OCI-LY1 (cell line): ENCODE results near the gene ST13.
"Not testable (repeated sequence)": the region's sequence is repeated elsewhere in the genome, so short reads cannot be mapped to it uniquely, and the experiment has no call there.

Source experiments
- H2AFZ ChIP-seq: fragments of 200-600 bp; sonication (generic), shearing (Covaris generic); 2 replicates; pipeline ENCODE4 v1.6.0; 2014; ENCODE audit warnings: antibody characterized with exemption, mild to moderate bottlenecking, low read length
- H3F3A ChIP-seq: fragments of 200-600 bp; sonication (generic), shearing (Covaris generic); 2 replicates; pipeline ENCODE4 v1.6.0; 2014; ENCODE audit warnings: mild to moderate bottlenecking, antibody characterized with exemption, low read length, moderate library complexity; ENCODE audit not compliant: insufficient read depth
- H3K27ac ChIP-seq: fragments of 200-600 bp; sonication (generic); 2 replicates; pipeline ENCODE4 v1.5.1; 2014; ENCODE audit warnings: low read length, mixed run types, mild to moderate bottlenecking, low read depth; ENCODE audit not compliant: poor library complexity, severe bottlenecking
- H3K27me3 ChIP-seq: fragments of 200-600 bp; sonication (generic); 2 replicates; pipeline ENCODE4 v1.6.0; 2014; ENCODE audit warnings: antibody characterized with exemption, mild to moderate bottlenecking, low read length, moderate library complexity; ENCODE audit not compliant: insufficient read depth
- H3K36me3 ChIP-seq: fragments of 200-600 bp; sonication (generic); 2 replicates; pipeline ENCODE4 v1.6.1; 2014; ENCODE audit warnings: mild to moderate bottlenecking, antibody characterized with exemption, low read length, moderate library complexity, mixed read lengths; ENCODE audit not compliant: insufficient read depth
- H3K4me1 ChIP-seq: fragments of 200-600 bp; sonication (generic); 2 replicates; pipeline ENCODE4 v1.5.1; 2014; ENCODE audit warnings: mild to moderate bottlenecking, low read length, moderate library complexity; ENCODE audit not compliant: insufficient read depth, severe bottlenecking
- H3K4me2 ChIP-seq: fragments of 200-600 bp; sonication (generic), shearing (Covaris generic); 2 replicates; pipeline ENCODE4 v1.6.1; 2014; ENCODE audit warnings: low read length
- H3K4me3 ChIP-seq: fragments of 200-600 bp; sonication (generic); 2 replicates; pipeline ENCODE4 v1.5.1; 2014; ENCODE audit warnings: low read length, low read depth, mild to moderate bottlenecking, mixed read lengths; ENCODE audit not compliant: poor library complexity, severe bottlenecking
- H3K79me2 ChIP-seq: fragments of 200-600 bp; shearing (Covaris generic); 2 replicates; pipeline ENCODE4 v1.6.1; 2016; ENCODE audit warnings: mixed run types, low read length, mixed read lengths; ENCODE audit not compliant: insufficient read depth
- H3K9ac ChIP-seq: fragments of 200-600 bp; sonication (generic), shearing (Covaris generic); 2 replicates; pipeline ENCODE4 v1.6.1; 2014; ENCODE audit warnings: mild to moderate bottlenecking, low read length, mixed read lengths
- H3K9me2 ChIP-seq: fragments of 200-600 bp; sonication (generic), shearing (Covaris generic); 2 replicates; pipeline ENCODE4 v1.6.1; 2014; ENCODE audit warnings: low read depth, mild to moderate bottlenecking, low read length, mixed read lengths
- H3K9me3 ChIP-seq: fragments of 200-600 bp; shearing (Covaris generic); 2 replicates; pipeline ENCODE4 v1.6.1; 2014; ENCODE audit warnings: low read length, mixed read lengths
- H4K20me1 ChIP-seq: fragments of 200-600 bp; sonication (generic), shearing (Covaris generic); 2 replicates; pipeline ENCODE4 v1.6.0; 2016; ENCODE audit warnings: mild to moderate bottlenecking, low read length; ENCODE audit not compliant: insufficient read depth
- EZH2 ChIP-seq: fragments of 200-600 bp; sonication (generic), shearing (Covaris generic); IDR thresholded peaks from 2 replicates; pipeline ENCODE4 v1.8.0; 2017; ENCODE audit warnings: borderline replicate concordance, mixed run types, mild to moderate bottlenecking, antibody characterized with exemption, low read length, moderate library complexity, mixed read lengths
- TF ChIP-seq, protein P1 (sequence below): fragments of 200-600 bp; sonication (generic), shearing (Covaris generic); IDR thresholded peaks from 2 replicates; pipeline ENCODE4 v1.5.1; 2017; ENCODE audit warnings: mild to moderate bottlenecking, antibody characterized with exemption, low read length, moderate library complexity, mixed read lengths

Gene ST13

DNA sequence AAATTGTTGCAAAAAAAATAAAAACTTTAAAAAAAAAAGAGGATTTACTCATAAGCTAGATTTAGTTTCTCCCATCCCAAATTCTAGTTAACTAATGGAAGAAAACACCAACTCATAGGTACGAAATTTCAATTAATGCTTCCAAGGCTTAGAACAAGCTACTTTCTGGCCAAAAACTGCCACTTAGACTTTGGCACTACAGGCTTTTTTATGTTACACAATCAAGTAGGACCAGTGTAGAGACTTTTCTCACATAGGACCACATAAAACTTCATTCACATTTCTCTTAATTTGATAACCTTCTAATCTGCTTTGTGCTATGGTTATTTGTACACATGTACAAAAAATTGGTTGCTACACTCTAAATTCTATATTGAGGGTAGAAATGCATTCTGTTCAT, 3.1 kb downstream of the ST13 start:
- Histone ChIP-seq H3K36me3 (peaks cover 44% of the 10 kb centered on the region), H3K9ac (peak overlapping the region; percentile 94), H2AFZ (no peak overlapping the region), H3K27me3 (no peaks in the 10 kb centered on the region), H3F3A (no peaks in the 10 kb centered on the region), H3K4me1 (peaks cover 44% of the 10 kb centered on the region), H3K27ac (no peak overlapping the region), H3K4me2 (peak overlapping the region; percentile 98), H3K79me2 (peaks cover 83% of the 10 kb centered on the region), H4K20me1 (no peaks in the 10 kb centered on the region), H3K9me3 (no peaks in the 10 kb centered on the region), H3K9me2 (no peaks in the 10 kb centered on the region), H3K4me3 (peak overlapping the region; percentile 94)
- TF ChIP-seq, protein P1, sequence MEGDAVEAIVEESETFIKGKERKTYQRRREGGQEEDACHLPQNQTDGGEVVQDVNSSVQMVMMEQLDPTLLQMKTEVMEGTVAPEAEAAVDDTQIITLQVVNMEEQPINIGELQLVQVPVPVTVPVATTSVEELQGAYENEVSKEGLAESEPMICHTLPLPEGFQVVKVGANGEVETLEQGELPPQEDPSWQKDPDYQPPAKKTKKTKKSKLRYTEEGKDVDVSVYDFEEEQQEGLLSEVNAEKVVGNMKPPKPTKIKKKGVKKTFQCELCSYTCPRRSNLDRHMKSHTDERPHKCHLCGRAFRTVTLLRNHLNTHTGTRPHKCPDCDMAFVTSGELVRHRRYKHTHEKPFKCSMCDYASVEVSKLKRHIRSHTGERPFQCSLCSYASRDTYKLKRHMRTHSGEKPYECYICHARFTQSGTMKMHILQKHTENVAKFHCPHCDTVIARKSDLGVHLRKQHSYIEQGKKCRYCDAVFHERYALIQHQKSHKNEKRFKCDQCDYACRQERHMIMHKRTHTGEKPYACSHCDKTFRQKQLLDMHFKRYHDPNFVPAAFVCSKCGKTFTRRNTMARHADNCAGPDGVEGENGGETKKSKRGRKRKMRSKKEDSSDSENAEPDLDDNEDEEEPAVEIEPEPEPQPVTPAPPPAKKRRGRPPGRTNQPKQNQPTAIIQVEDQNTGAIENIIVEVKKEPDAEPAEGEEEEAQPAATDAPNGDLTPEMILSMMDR = no peak
- no peak for TF ChIP-seq EZH2

DNA sequence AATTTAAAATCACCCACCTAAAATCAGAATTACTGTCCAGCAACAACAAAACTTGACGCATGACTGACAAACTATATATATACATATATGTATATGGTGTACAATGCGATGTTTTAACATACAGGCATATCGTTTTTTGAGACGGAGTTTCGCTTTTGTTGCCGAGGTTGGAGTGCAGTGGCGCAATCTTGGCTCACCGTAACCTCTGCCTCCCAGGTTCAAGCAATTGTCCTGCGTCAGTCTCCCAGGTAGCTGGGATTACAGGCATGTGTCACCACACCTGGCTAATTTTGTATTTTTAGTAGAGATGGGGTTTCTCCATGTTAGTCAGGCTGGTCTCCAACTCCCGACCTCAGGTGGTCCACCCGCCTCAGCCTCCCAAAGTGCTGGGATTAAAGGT, 10.6 kb downstream of the ST13 start:
- H3K79me2 ChIP-seq = peaks cover 21% of the 10 kb centered on the region; the same call in 1 of the 2 replicates

DNA sequence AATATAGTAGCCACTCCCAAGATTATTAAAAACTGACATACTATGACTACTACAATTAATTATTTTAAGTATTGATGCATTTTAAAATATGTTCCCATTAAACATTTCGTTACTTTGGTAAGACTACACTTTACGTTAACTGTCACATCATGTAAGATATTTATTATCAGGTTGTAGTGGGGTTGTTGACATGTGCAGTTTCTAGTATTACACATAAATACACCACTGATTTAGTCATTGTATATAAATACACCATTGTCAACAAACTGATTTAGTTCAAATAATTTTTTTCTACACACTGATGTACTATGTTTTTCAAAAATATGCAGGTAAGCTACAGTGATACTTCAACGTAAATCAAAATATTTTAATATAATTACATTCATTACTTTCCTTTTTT, 11.5 kb downstream of the ST13 start:
- Histone ChIP-seq H3K27me3 (no peaks in the 10 kb centered on the region), H3F3A (no peaks in the 10 kb centered on the region), H3K36me3 (peaks cover 96% of the 10 kb centered on the region), H3K4me1 (no peaks in the 10 kb centered on the region), H2AFZ (no peak overlapping the region), H3K9me2 (no peaks in the 10 kb centered on the region), H3K4me2 (no peak overlapping the region), H3K9me3 (no peaks in the 10 kb centered on the region), H3K9ac (no peak overlapping the region), H3K4me3 (no peak overlapping the region), H4K20me1 (no peaks in the 10 kb centered on the region), H3K27ac (no peak overlapping the region), H3K79me2 (peaks cover 12% of the 10 kb centered on the region; the same call in 1 of the 2 replicates)
- no peak for TF ChIP-seq EZH2
- TF ChIP-seq, protein P1 = no peak

More for the DNA sequence above, 10.6 kb downstream of the ST13 start:
- not testable (repeated sequence) for H3K9ac ChIP-seq, H3K9me2 ChIP-seq, H3K4me2 ChIP-seq, H3K27ac ChIP-seq, H3K9me3 ChIP-seq, H3F3A ChIP-seq, H3K4me1 ChIP-seq, H3K27me3 ChIP-seq, H3K4me3 ChIP-seq, H4K20me1 ChIP-seq, H2AFZ ChIP-seq
- peaks cover 95% of the 10 kb centered on the region for H3K36me3 ChIP-seq

DNA sequence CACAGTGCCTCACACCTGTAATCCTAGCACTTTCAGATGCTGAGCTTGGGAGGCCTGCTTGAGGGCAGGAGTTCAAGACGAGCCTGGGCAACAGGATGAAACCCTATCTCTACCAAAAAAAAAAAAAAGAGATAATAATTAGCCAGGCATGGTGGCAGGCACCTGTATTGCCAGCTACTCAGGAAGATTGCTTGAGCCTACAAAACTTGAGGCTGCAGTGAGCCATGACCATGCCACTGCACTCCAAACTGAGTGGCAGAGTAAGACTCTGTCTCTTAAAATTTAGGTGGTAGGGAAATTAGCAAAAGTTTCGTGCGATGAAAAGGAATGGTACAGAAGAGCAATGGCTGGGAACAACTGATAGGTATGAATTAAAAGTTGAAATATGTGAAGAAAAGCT, 18.0 kb downstream of the ST13 start:
- H3K9me2 ChIP-seq = no peaks in the 10 kb centered on the region
- H3K9me3 ChIP-seq = no peaks in the 10 kb centered on the region
- no peak for TF ChIP-seq EZH2
- TF ChIP-seq, protein P1 = no peak
- no peak overlapping the region for H3K9ac ChIP-seq
- H4K20me1 ChIP-seq = no peaks in the 10 kb centered on the region; the same call in 1 of the 2 replicates
- H3K79me2 ChIP-seq = peaks cover 6% of the 10 kb centered on the region
- no peak overlapping the region for H2AFZ ChIP-seq
- H3K4me3 ChIP-seq = no peak overlapping the region
- H3K27me3 ChIP-seq = no peaks in the 10 kb centered on the region
- no peaks in the 10 kb centered on the region for H3K4me1 ChIP-seq
- no peak overlapping the region for H3K4me2 ChIP-seq
- peaks cover 89% of the 10 kb centered on the region for H3K36me3 ChIP-seq
- peaks cover 8% of the 10 kb centered on the region; the same call in 1 of the 2 replicates for H3F3A ChIP-seq
- no peak overlapping the region for H3K27ac ChIP-seq
